Stimulated activated naive CD8-positive, alpha-beta T cell treated with anti-CD3 and anti-CD28 coated beads, Interleukin-15, Interleukin-2, amounts not matched to agents 100 U/mL and 50 U/mL, for 24 hours (primary cell): ENCODE measurements around the gene LIMS2.
A peak's percentile ranks its signal among the peaks of the same experiment; 100 is the strongest.

Experiments
- ATAC-seq: fragments of 150-1000 bp; cut with Tn5 transposase; one replicate; pipeline ENCODE4 v1.10.0; 2021
- DNase-seq: peaks from one replicate; pipeline ENCODE4 v3.0.0; 2021

Gene LIMS2

GRCh38 chr2:127701193-127701650, 25.9 kb upstream of the LIMS2 start, which contains the start of gene SFT2D3:
SFT2D3 (plus strand) TSS chr2:127701497; CDS start chr2:127701529, 32 bp downstream.
- DNase-seq (peak; percentile 92), ATAC-seq (peak; percentile 81)

- ATAC-seq (peak; percentile 1), DNase-seq (peak; percentile 49)
Measured at GRCh38 chr2:127700527-127701192, 25.3 kb upstream of the LIMS2 start.

- ATAC-seq: no peak
- no peak for DNase-seq
Measured at GRCh38 chr2:127698553-127699355, 23.4 kb upstream of the LIMS2 start.

- DNase-seq: no peak
- no peak for ATAC-seq
Measured at GRCh38 chr2:127697482-127698180, 22.3 kb upstream of the LIMS2 start.

- ATAC-seq: peak; percentile 52
- DNase-seq: peak; percentile 59
Measured at GRCh38 chr2:127695491-127696472, 20.5 kb upstream of the LIMS2 start.

- ATAC-seq: no peak
- DNase-seq: no peak
Measured at GRCh38 chr2:127694986-127695385, 19.7 kb upstream of the LIMS2 start.

- DNase-seq (no peak), ATAC-seq (no peak)
Measured at GRCh38 chr2:127690696-127691095, 15.4 kb upstream of the LIMS2 start.

GRCh38 chr2:127688405-127688804, 13.1 kb upstream of the LIMS2 start:
- ATAC-seq: no peak
- no peak for DNase-seq

- DNase-seq (no peak), ATAC-seq (no peak)
Measured at GRCh38 chr2:127685410-127686080, 10.2 kb upstream of the LIMS2 start.

- DNase-seq: no peak
- ATAC-seq: no peak
Measured at GRCh38 chr2:127683757-127684156, 8.4 kb upstream of the LIMS2 start.

- no peak for ATAC-seq
- DNase-seq: no peak
Measured at GRCh38 chr2:127683056-127683455, 7.7 kb upstream of the LIMS2 start.

- no peak for ATAC-seq
- DNase-seq: no peak
Measured at GRCh38 chr2:127681976-127682857, 6.9 kb upstream of the LIMS2 start.

GRCh38 chr2:127681288-127681804, 6.0 kb upstream of the LIMS2 start:
- DNase-seq (no peak), ATAC-seq (no peak)

- DNase-seq: no peak
- ATAC-seq: no peak
Measured at GRCh38 chr2:127680706-127681287, 5.5 kb upstream of the LIMS2 start.

GRCh38 chr2:127679680-127680361, 4.5 kb upstream of the LIMS2 start:
- DNase-seq (no peak), ATAC-seq (no peak)

- ATAC-seq (no peak), DNase-seq (no peak)
Measured at GRCh38 chr2:127678991-127679390, 3.7 kb upstream of the LIMS2 start.

- DNase-seq (no peak), ATAC-seq (no peak)
Measured at GRCh38 chr2:127678531-127678930, 3.2 kb upstream of the LIMS2 start.

- DNase-seq: no peak
- no peak for ATAC-seq
Measured at GRCh38 chr2:127676906-127677305, 1.6 kb upstream of the LIMS2 start.
